CD4-positive, CD25-positive, alpha-beta regulatory T cell (primary cell): ENCODE measurements around the gene AGAP9. TPM values are rescaled to one million over a fixed set of nuclear protein-coding genes. Genes with fewer than 3 reads are reported as not detected.
A peak's percentile ranks its signal among the peaks of the same experiment; 100 is the strongest.
"Not testable (repeated sequence)": the region's sequence is repeated elsewhere in the genome, so short reads cannot be mapped to it uniquely, and the experiment has no call there.

ENCODE experiments used
- ATAC-seq, 2 donors: fragments of 150-1000 bp; cut with Tn5 transposase; one replicate each; pipeline ENCODE4 v1.10.0; 2021; ENCODE audit warnings: low read depth in 2 of 2, moderate number of reproducible peaks in 2 of 2, moderate library complexity in 1 of 2
- DNase-seq, 3 donors: peaks; one replicate each; pipeline versions ENCODE4 v3.0.0 to v3.0.0-alpha.2; 2012 to 2022; ENCODE audit warnings: mixed read lengths in 1 of 3
- H3K27ac ChIP-seq: one replicate; pipeline ENCODE4 v1.7.0; 2013; ENCODE audit warnings: mild to moderate bottlenecking, low read length; ENCODE audit not compliant: insufficient read depth, poor library complexity, severe bottlenecking
- H3K27me3 ChIP-seq: one replicate; pipeline ENCODE4 v1.7.0; 2013; ENCODE audit warnings: low read length; ENCODE audit not compliant: control insufficient read depth, insufficient read depth
- H3K36me3 ChIP-seq: one replicate; pipeline ENCODE4 v1.7.0; 2013; ENCODE audit warnings: mild to moderate bottlenecking, low read length, moderate library complexity; ENCODE audit not compliant: control insufficient read depth, insufficient read depth
- H3K4me1 ChIP-seq: 2 replicates; pipeline ENCODE4 v1.7.0; 2013; ENCODE audit warnings: mild to moderate bottlenecking, low read length; ENCODE audit not compliant: insufficient read depth, control insufficient read depth, poor library complexity, severe bottlenecking
- H3K4me3 ChIP-seq: one replicate; pipeline ENCODE4 v1.7.0; 2013; ENCODE audit warnings: low read depth, mild to moderate bottlenecking, low read length, moderate library complexity
- H3K9me3 ChIP-seq, 2 experiments: 1 replicate in 1 of 2; 2 replicates in 1 of 2; pipeline ENCODE4 v1.7.0; 2013; ENCODE audit warnings: low read length in 2 of 2, mild to moderate bottlenecking in 1 of 2, moderate library complexity in 1 of 2; ENCODE audit not compliant: control insufficient read depth in 2 of 2
- H3K27ac Mint-ChIP-seq, 3 donors: one replicate each; pipeline ENCODE4 v1.8.0; 2020 to 2022; ENCODE audit warnings: mild to moderate bottlenecking in 3 of 3, mixed read lengths in 3 of 3, moderate library complexity in 2 of 3
- H3K27me3 Mint-ChIP-seq: one replicate; pipeline ENCODE4 v1.8.0; 2022; ENCODE audit warnings: mild to moderate bottlenecking, mixed read lengths
- H3K36me3 Mint-ChIP-seq: one replicate; pipeline ENCODE4 v1.8.0; 2020; ENCODE audit warnings: mixed read lengths
- H3K4me1 Mint-ChIP-seq, 4 donors: one replicate each; pipeline ENCODE4 v1.8.0; 2020 to 2022; ENCODE audit warnings: mixed read lengths in 4 of 4, mild to moderate bottlenecking in 1 of 4
- H3K4me3 Mint-ChIP-seq, 4 donors: one replicate each; pipeline ENCODE4 v1.8.0; 2020 to 2022; ENCODE audit warnings: mild to moderate bottlenecking in 4 of 4, mixed read lengths in 4 of 4, moderate library complexity in 3 of 4
- H3K9me3 Mint-ChIP-seq, 7 donors: one replicate each; pipeline ENCODE4 v1.8.0; 2020 to 2022; ENCODE audit warnings: mixed read lengths in 7 of 7, mild to moderate bottlenecking in 3 of 7, moderate library complexity in 2 of 7
- polyA plus RNA-seq, 4 donors: library from polyadenylated mRNA; unstranded; fragments of 300-500 nt; fragmentation: Illumina TruSeq; gene quantifications; one replicate each; pipeline ENCODE4 v1.2.3, GENCODE V29; 2021
- total RNA-seq: library from RNA; stranded (reverse); gene quantifications from one replicate; pipeline ENCODE4 v1.2.3, GENCODE V29; 2022

Gene AGAP9
- total and polyA plus RNA-seq, 5 donors from 2014 or later: 0.07 to 8.0 (median 0.46) TPM; not detected in 2

GRCh38 chr10:47483923-47484322 is 39.5 kb downstream of the AGAP9 start, which contains the start of gene ANXA8:
TSS of gene ANXA8 (minus strand) at chr10:47484115. CDS start at chr10:47483933, 182 bp downstream.
- H3K36me3 Mint-ChIP-seq: not testable (repeated sequence)

GRCh38 chr10:47482367-47482766 is 41.1 kb downstream of the AGAP9 start:
- H3K9me3 ChIP-seq, H3K27ac ChIP-seq, H3K36me3 ChIP-seq, H3K4me1 Mint-ChIP-seq, H3K27ac Mint-ChIP-seq, H3K27me3 ChIP-seq, ATAC-seq, H3K4me1 ChIP-seq, H3K9me3 Mint-ChIP-seq, H3K27me3 Mint-ChIP-seq, H3K4me3 Mint-ChIP-seq, H3K36me3 Mint-ChIP-seq, H3K4me3 ChIP-seq, DNase-seq: not testable (repeated sequence)

More at GRCh38 chr10:47483923-47484322, 39.5 kb downstream of the AGAP9 start, which contains the start of gene ANXA8:
- H3K4me1 ChIP-seq, H3K4me3 ChIP-seq, H3K27ac ChIP-seq, H3K27me3 ChIP-seq, H3K36me3 ChIP-seq, H3K27ac Mint-ChIP-seq, H3K4me1 Mint-ChIP-seq, DNase-seq, H3K9me3 ChIP-seq, H3K9me3 Mint-ChIP-seq, H3K27me3 Mint-ChIP-seq: not testable (repeated sequence)
- peak in 1 of 2 donors; percentile 13 for ATAC-seq
- H3K4me3 Mint-ChIP-seq: peak within 1 kb of the TSS in 1 of 4 donors; percentile 10

GRCh38 chr10:47481768-47482181 is 41.7 kb downstream of the AGAP9 start:
- not testable (repeated sequence) for H3K36me3 Mint-ChIP-seq

GRCh38 chr10:47481182-47481766 is 42.2 kb downstream of the AGAP9 start:
- H3K4me1 ChIP-seq, H3K4me1 Mint-ChIP-seq, H3K27ac Mint-ChIP-seq, H3K9me3 ChIP-seq, H3K27ac ChIP-seq, H3K27me3 ChIP-seq, ATAC-seq, H3K36me3 ChIP-seq, H3K27me3 Mint-ChIP-seq, DNase-seq, H3K4me3 Mint-ChIP-seq, H3K9me3 Mint-ChIP-seq, H3K4me3 ChIP-seq, H3K36me3 Mint-ChIP-seq: not testable (repeated sequence)

More at GRCh38 chr10:47481768-47482181, 41.7 kb downstream of the AGAP9 start:
- H3K36me3 ChIP-seq, H3K9me3 ChIP-seq, H3K27ac ChIP-seq, H3K27ac Mint-ChIP-seq, H3K4me1 ChIP-seq, H3K4me3 Mint-ChIP-seq, H3K9me3 Mint-ChIP-seq, H3K4me3 ChIP-seq, H3K4me1 Mint-ChIP-seq, H3K27me3 ChIP-seq, ATAC-seq, H3K27me3 Mint-ChIP-seq, DNase-seq: not testable (repeated sequence)

GRCh38 chr10:47480133-47480532 is 43.3 kb downstream of the AGAP9 start:
- not testable (repeated sequence) for DNase-seq, H3K9me3 ChIP-seq, H3K27ac Mint-ChIP-seq, H3K27me3 Mint-ChIP-seq, H3K27me3 ChIP-seq, H3K4me3 ChIP-seq, H3K9me3 Mint-ChIP-seq, H3K4me1 Mint-ChIP-seq, ATAC-seq, H3K4me3 Mint-ChIP-seq, H3K36me3 Mint-ChIP-seq, H3K27ac ChIP-seq, H3K36me3 ChIP-seq, H3K4me1 ChIP-seq

GRCh38 chr10:47478114-47478513 is 45.3 kb downstream of the AGAP9 start:
- H3K4me3 Mint-ChIP-seq, H3K36me3 Mint-ChIP-seq, H3K4me1 ChIP-seq, H3K27ac ChIP-seq, H3K36me3 ChIP-seq, H3K27ac Mint-ChIP-seq, H3K9me3 Mint-ChIP-seq, H3K4me1 Mint-ChIP-seq, H3K4me3 ChIP-seq, H3K27me3 ChIP-seq, DNase-seq, H3K27me3 Mint-ChIP-seq, ATAC-seq, H3K9me3 ChIP-seq: not testable (repeated sequence)

GRCh38 chr10:47477078-47477477 is 46.4 kb downstream of the AGAP9 start:
- not testable (repeated sequence) for H3K9me3 Mint-ChIP-seq, DNase-seq, H3K36me3 ChIP-seq, ATAC-seq, H3K36me3 Mint-ChIP-seq, H3K4me3 ChIP-seq, H3K27me3 ChIP-seq, H3K27ac ChIP-seq, H3K4me3 Mint-ChIP-seq, H3K4me1 Mint-ChIP-seq, H3K27ac Mint-ChIP-seq, H3K27me3 Mint-ChIP-seq, H3K9me3 ChIP-seq, H3K4me1 ChIP-seq

GRCh38 chr10:47475101-47475500 is 48.3 kb downstream of the AGAP9 start:
- not testable (repeated sequence) for H3K27me3 Mint-ChIP-seq, H3K4me3 Mint-ChIP-seq, DNase-seq, H3K36me3 ChIP-seq, H3K4me3 ChIP-seq, H3K36me3 Mint-ChIP-seq, H3K27ac ChIP-seq, H3K4me1 ChIP-seq, H3K9me3 ChIP-seq, H3K27me3 ChIP-seq, H3K27ac Mint-ChIP-seq, H3K9me3 Mint-ChIP-seq, ATAC-seq, H3K4me1 Mint-ChIP-seq
